ENCODE results near the gene SHMT2.
A peak's percentile ranks its signal among the peaks of the same experiment; 100 is the strongest.

The SHMT2 gene

DNA sequence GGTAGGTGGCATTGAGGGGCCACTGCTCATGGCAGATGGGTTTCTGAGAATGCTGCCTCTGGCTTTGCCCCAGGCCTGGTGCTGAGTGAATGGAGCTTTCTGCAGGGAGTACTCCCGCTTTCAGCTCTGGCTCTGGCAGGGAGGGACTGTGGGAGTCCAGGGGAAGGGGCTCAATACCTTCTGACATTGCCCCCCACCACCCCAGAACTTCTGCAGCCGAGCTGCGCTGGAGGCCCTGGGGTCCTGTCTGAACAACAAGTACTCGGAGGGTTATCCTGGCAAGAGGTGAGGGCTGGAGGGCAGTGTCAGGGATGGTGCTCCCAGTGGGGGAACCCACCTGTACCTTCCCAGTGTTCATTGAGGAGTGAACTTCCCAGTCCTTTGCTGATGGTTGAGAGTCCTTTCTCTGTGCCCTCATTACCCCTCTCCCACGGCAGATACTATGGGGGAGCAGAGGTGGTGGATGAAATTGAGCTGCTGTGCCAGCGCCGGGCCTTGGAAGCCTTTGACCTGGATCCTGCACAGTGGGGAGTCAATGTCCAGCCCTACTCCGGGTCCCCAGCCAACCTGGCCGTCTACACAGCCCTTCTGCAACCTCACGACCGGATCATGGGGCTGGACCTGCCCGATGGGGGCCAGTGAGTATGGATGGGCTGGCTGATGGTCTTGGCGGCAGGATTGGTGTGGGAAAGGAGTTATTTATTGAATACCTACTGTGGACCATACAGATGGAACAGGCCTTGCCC is 1.9 kb downstream of the SHMT2 start:
- Histone ChIP-seq H3K27ac (replicated peaks) (no peak overlapping the region), H3K4me3 (replicated peaks; ENCODE audit: insufficient read depth, low read length) (peak overlapping the region; percentile 75; the same call in 1 of the 2 replicates), H3K27me3 (ENCODE audit: insufficient read depth, poor library complexity, severe bottlenecking) (peaks cover 8% of the 10 kb centered on the region)
- TF ChIP-seq, protein P1, sequence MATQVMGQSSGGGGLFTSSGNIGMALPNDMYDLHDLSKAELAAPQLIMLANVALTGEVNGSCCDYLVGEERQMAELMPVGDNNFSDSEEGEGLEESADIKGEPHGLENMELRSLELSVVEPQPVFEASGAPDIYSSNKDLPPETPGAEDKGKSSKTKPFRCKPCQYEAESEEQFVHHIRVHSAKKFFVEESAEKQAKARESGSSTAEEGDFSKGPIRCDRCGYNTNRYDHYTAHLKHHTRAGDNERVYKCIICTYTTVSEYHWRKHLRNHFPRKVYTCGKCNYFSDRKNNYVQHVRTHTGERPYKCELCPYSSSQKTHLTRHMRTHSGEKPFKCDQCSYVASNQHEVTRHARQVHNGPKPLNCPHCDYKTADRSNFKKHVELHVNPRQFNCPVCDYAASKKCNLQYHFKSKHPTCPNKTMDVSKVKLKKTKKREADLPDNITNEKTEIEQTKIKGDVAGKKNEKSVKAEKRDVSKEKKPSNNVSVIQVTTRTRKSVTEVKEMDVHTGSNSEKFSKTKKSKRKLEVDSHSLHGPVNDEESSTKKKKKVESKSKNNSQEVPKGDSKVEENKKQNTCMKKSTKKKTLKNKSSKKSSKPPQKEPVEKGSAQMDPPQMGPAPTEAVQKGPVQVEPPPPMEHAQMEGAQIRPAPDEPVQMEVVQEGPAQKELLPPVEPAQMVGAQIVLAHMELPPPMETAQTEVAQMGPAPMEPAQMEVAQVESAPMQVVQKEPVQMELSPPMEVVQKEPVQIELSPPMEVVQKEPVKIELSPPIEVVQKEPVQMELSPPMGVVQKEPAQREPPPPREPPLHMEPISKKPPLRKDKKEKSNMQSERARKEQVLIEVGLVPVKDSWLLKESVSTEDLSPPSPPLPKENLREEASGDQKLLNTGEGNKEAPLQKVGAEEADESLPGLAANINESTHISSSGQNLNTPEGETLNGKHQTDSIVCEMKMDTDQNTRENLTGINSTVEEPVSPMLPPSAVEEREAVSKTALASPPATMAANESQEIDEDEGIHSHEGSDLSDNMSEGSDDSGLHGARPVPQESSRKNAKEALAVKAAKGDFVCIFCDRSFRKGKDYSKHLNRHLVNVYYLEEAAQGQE (IDR thresholded peaks at IDR 0.05; ENCODE audit: insufficient replicate concordance, low read depth) = no peak
- TF ChIP-seq, protein P2, sequence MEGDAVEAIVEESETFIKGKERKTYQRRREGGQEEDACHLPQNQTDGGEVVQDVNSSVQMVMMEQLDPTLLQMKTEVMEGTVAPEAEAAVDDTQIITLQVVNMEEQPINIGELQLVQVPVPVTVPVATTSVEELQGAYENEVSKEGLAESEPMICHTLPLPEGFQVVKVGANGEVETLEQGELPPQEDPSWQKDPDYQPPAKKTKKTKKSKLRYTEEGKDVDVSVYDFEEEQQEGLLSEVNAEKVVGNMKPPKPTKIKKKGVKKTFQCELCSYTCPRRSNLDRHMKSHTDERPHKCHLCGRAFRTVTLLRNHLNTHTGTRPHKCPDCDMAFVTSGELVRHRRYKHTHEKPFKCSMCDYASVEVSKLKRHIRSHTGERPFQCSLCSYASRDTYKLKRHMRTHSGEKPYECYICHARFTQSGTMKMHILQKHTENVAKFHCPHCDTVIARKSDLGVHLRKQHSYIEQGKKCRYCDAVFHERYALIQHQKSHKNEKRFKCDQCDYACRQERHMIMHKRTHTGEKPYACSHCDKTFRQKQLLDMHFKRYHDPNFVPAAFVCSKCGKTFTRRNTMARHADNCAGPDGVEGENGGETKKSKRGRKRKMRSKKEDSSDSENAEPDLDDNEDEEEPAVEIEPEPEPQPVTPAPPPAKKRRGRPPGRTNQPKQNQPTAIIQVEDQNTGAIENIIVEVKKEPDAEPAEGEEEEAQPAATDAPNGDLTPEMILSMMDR (IDR thresholded peaks at IDR 0.05; ENCODE audit: insufficient read depth, low read length) = no peak
- TF ChIP-seq SPI1 (IDR thresholded peaks at IDR 0.05; ENCODE audit: borderline replicate concordance, low read depth) (no peak), GABPA (IDR thresholded peaks at IDR 0.05; ENCODE audit: low read depth) (no peak), POLR2AphosphoS5 (IDR thresholded peaks at IDR 0.05; ENCODE audit: low read depth) (no peak)
- no peak for DNase-seq (ENCODE audit: low read depth in 1 of 2, low spot score in 1 of 2)

DNA sequence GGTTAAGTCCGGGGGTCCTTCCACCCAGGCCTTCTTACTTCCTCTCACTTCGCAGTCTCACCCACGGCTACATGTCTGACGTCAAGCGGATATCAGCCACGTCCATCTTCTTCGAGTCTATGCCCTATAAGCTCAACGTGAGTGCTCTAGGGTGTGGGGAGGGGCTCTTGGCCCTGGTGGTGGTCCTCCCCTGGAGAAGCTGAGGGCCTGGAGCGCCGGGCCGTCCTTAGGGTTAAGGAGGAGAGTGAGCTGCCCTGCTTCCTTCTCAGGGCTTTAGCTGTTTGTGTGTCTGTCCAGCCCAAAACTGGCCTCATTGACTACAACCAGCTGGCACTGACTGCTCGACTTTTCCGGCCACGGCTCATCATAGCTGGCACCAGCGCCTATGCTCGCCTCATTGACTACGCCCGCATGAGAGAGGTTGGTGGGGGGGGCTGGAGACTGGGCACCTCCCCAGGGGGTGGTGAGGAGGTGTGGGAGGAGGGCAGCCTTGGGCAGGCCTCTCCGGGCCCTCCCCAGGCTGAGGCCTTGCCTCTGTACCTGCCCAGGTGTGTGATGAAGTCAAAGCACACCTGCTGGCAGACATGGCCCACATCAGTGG is 2.7 kb downstream of the SHMT2 start:
- peaks cover 3% of the 10 kb centered on the region for H3K27me3 ChIP-seq (ENCODE audit: insufficient read depth, poor library complexity, severe bottlenecking)
- DNase-seq (ENCODE audit: low read depth in 1 of 2, low spot score in 1 of 2) = no peak
- TF ChIP-seq POLR2AphosphoS5 (IDR thresholded peaks at IDR 0.05; ENCODE audit: low read depth) (no peak), SPI1 (IDR thresholded peaks at IDR 0.05; ENCODE audit: borderline replicate concordance, low read depth) (no peak), GABPA (IDR thresholded peaks at IDR 0.05; ENCODE audit: low read depth) (no peak)
- TF ChIP-seq, protein P2 (IDR thresholded peaks at IDR 0.05; ENCODE audit: insufficient read depth, low read length) = no peak
- TF ChIP-seq, protein P1 (IDR thresholded peaks at IDR 0.05; ENCODE audit: insufficient replicate concordance, low read depth) = no peak
- no peak overlapping the region for H3K4me3 ChIP-seq (replicated peaks; ENCODE audit: insufficient read depth, low read length)
- H3K27ac ChIP-seq (replicated peaks) = no peak overlapping the region

DNA sequence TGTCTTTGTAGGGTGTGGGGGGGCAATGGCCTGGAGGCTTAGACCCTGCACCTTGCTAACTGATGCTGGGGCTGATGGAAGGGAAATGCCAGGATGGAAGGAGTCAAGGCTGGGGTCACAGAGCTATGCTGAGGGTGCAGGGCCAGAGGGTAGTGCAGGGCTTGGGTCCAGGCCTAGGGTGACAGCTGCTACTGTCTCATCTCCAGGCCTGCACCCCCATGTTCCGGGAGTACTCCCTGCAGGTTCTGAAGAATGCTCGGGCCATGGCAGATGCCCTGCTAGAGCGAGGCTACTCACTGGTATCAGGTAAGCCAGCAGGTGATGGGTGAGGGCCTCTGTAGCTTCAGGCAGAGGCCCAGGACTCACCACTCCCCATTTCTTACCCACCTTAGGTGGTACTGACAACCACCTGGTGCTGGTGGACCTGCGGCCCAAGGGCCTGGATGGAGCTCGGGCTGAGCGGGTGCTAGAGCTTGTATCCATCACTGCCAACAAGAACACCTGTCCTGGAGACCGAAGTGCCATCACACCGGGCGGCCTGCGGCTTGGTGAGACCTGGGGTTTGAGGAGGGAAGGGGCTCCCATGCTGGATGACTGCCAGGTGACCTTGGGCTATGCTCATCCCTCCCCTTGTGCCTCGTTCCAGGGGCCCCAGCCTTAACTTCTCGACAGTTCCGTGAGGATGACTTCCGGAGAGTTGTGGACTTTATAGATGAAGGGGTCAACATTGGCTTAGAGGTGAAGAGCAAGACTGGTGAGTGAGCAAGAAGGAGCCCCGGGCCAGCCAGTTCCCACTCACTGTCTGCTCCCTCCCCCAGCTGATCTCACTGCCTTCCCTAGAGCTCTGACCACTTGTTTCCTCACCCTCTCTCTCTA is 4.1 kb downstream of the SHMT2 start:
- Histone ChIP-seq H3K27me3 (ENCODE audit: insufficient read depth, poor library complexity, severe bottlenecking) (no peaks in the 10 kb centered on the region), H3K4me3 (replicated peaks; ENCODE audit: insufficient read depth, low read length) (no peak overlapping the region), H3K27ac (replicated peaks) (no peak overlapping the region)
- TF ChIP-seq SPI1 (IDR thresholded peaks at IDR 0.05; ENCODE audit: borderline replicate concordance, low read depth) (no peak), GABPA (IDR thresholded peaks at IDR 0.05; ENCODE audit: low read depth) (no peak), POLR2AphosphoS5 (IDR thresholded peaks at IDR 0.05; ENCODE audit: low read depth) (no peak)
- TF ChIP-seq, protein P2 (IDR thresholded peaks at IDR 0.05; ENCODE audit: insufficient read depth, low read length) = no peak
- TF ChIP-seq, protein P1 (IDR thresholded peaks at IDR 0.05; ENCODE audit: insufficient replicate concordance, low read depth) = no peak
- DNase-seq (ENCODE audit: low read depth in 1 of 2, low spot score in 1 of 2) = no peak

Measured in HL-60 (cell line).